Stimulated activated CD4-positive, alpha-beta T cell treated with anti-CD3 and anti-CD28 coated beads, TNF-alpha, amount 100 ng/mL, for 4 hours (primary cell): Measurements from ENCODE around the gene ZNF248.
"Not testable (repeated sequence)": the region's sequence is repeated elsewhere in the genome, so short reads cannot be mapped to it uniquely, and the experiment has no call there.

ENCODE experiments used
- DNase-seq, 3 experiments: peaks; one replicate each; pipeline ENCODE4 v3.0.0-alpha.2; 2020; ENCODE audit warnings: low read depth in 3 of 3

The ZNF248 gene

DNA sequence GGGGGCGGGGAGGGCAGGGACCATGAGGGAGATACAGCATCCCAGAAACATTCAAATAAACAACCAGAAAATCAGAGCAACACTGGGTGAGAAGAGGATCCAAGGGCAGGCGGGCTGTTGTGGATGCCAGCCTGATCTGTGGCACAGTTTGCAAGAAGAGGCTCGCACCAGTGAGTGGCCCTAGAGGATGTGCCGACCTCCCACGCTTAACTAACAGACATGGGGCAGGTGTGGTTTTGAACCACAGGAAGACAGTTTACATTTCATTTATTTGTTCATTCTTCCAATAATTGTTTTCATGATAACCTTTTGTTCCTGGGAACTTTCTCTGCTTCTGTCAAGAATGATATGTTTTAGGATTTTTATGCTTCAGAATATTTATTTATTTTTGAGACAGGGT lies 115.6 kb downstream of the ZNF248 start:
- DNase-seq: no peak

DNA sequence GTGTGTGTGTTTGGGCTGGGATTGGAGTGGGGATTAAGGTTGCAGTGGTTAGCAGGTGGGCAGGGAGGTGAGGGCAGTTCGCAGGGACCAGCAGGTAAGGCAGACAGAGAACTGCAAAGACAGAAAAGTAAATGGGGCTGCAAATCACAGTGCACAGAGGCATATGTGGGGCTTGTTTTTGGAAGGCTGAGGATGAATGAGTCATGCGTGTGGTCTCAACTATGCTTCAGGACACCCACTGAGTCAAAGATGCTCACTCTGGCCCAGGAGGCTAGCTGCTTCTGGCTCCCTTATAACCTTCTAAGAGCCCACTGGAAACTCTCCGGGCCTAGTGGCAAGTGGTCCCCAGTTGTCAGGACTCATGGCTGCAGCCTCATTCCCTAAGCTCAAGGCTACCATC lies 118.2 kb downstream of the ZNF248 start:
- DNase-seq: no peak

DNA sequence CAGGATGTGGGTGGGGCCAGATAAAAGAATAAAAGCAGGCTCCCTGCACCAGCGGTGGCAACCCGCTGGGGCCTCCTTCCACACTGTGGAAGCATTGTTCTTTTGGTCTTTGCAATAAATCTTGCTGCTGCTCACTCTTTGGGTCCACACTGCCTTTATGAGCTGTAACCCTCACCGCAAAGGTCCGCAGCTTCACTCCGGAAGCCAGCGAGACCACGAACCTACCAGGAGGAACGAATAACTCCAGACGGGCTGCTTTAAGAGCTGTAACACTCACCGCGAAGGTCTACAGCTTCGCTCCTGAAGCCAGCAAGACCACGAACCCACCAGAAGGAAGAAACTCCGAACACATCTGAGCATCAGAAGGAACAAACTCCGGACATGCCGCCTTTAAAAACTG lies 119.2 kb downstream of the ZNF248 start:
- not testable (repeated sequence) for DNase-seq

DNA sequence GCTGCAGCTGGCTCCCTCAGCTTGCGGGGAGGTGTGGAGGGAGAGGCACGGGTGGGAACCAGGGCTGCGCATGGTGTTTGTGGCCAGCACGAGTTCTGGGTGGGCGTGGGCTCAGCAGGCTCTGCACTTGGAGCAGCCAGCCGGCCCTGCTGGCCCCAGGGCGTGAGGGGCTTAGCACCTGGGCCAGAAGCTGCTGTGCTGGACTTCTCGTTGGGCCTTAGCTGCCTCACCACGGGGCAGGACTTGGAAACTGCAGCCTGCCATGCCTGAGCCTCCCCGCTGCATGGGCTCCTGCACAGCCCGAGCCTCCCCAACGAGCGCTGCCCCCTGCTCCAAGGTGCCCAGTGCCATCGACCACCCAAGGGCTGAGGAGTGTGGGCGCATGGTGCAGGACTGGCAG lies 120.1 kb downstream of the ZNF248 start:
- no peak for DNase-seq

DNA sequence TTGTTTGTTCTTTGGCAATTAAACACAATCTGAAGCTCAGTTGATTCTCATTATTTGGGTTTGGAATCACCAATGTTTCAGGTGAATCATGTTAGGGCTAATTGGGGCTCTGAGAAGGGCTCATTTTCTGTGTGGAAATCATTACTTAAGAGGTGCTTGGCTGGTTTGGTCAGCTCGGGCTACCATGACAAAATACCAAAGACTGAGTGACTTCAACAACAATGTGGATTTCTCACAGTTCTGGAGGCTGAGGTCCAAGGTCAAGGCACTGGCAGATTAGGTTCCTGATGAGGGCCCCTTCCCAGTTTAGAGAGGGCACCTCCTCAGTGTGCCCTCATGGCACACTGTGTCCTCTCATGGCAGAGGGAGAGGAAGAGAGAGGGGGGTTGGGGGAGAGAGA lies 121.3 kb downstream of the ZNF248 start:
- DNase-seq: no peak

DNA sequence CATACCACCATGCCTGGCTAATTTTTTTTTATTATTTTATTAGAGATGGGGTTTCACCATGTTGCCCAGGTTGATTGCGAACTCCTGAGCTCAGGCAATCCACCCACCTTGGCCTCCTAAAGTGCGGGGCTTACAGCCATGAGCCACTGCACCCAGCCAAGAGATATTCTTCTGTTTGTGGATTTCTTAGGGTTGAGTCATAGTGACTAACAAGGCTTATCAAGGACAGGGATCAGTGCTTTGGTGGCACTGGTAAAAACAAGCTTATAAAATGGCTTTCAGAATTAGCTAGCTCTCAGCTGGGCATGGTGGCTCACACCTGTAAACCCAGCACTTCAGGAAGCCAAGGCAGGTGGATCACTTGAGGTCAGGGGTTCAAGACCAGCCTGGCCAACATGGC lies 122.4 kb downstream of the ZNF248 start:
- no peak for DNase-seq
